Lung (tissue), 12 donors: ENCODE data around the gene TBC1D17. TPM values are rescaled to one million over a fixed set of nuclear protein-coding genes. Genes with fewer than 3 reads are reported as not detected.

Source experiments
- ATAC-seq: fragments of 200-7000 bp; cut with Tn5 transposase; one replicate; pipeline ENCODE4 v1.9.1; 2020; ENCODE audit warnings: moderate number of reproducible peaks; ENCODE audit not compliant: insufficient read depth, low FRiP score
- DNase-seq, 3 donors: peaks; one replicate each; pipeline ENCODE4 v3.0.0-alpha.2; 2013 to 2017
- H3K27ac ChIP-seq, 2 donors: one replicate each; pipeline ENCODE4 v1.5.1; 2013; ENCODE audit warnings: mild to moderate bottlenecking in 2 of 2, moderate library complexity in 2 of 2, control low read depth in 1 of 2, inconsistent platforms in 1 of 2, low read depth in 1 of 2, low read length in 1 of 2
- H3K27me3 ChIP-seq, 3 donors: one replicate each; pipeline ENCODE4 v1.5.1; 2013; ENCODE audit warnings: low read length in 2 of 3; ENCODE audit not compliant: control insufficient read depth in 3 of 3, insufficient read depth in 3 of 3
- H3K36me3 ChIP-seq, 4 donors: one replicate each; pipeline ENCODE4 v1.5.1; 2013; ENCODE audit warnings: low read length in 4 of 4, mild to moderate bottlenecking in 1 of 4, moderate library complexity in 1 of 4; ENCODE audit not compliant: control insufficient read depth in 4 of 4, insufficient read depth in 4 of 4
- H3K4me1 ChIP-seq, 5 donors: one replicate each; pipeline ENCODE4 v1.5.1; 2013; ENCODE audit warnings: low read length in 5 of 5, mild to moderate bottlenecking in 2 of 5, moderate library complexity in 1 of 5; ENCODE audit not compliant: control insufficient read depth in 5 of 5, insufficient read depth in 5 of 5
- H3K4me3 ChIP-seq: one replicate; pipeline ENCODE4 v1.5.1; 2013; ENCODE audit warnings: mild to moderate bottlenecking, control low read depth, moderate library complexity
- H3K9ac ChIP-seq, 2 donors: one replicate each; pipeline ENCODE4 v1.5.1; 2013; ENCODE audit warnings: low read length in 2 of 2, control low read depth in 1 of 2; ENCODE audit not compliant: insufficient read depth in 1 of 2
- H3K9me3 ChIP-seq, 4 donors: one replicate each; pipeline ENCODE4 v1.5.1; 2013; ENCODE audit warnings: low read length in 3 of 4, mild to moderate bottlenecking in 1 of 4, moderate library complexity in 1 of 4; ENCODE audit not compliant: control insufficient read depth in 4 of 4, insufficient read depth in 3 of 4
- CTCF ChIP-seq: IDR thresholded peaks from 2 replicates; pipeline ENCODE4 v1.5.1; 2012; ENCODE audit warnings: mild to moderate bottlenecking; ENCODE audit errors: control extremely low read depth, extremely low read depth
- WGBS, 2 donors: extraction: QIAGEN DNeasy Blood & Tissue Kit; methylation state at CpG; one replicate each; pipeline ENCODE4 v1.1.7; 2013; 5-methylcytosine and 5-hydroxymethylcytosine counted together
- polyA plus RNA-seq, 2 donors: library from polyadenylated mRNA; stranded (reverse); fragments of 200-250 nt; gene quantifications; one replicate each; pipeline ENCODE4 v1.2.1, GENCODE V29; 2013
- total RNA-seq, 2 donors: library from RNA; depleted of rRNA in 1 of 2; stranded (reverse); fragments of >200 nt in 1 of 2; gene quantifications; one replicate each; pipeline ENCODE4 v1.2.1, GENCODE V29; 2014 to 2021
- donor health status: control.
- donor health status: control.
- donor health status: Bipolar disorder and iron deficiency.
- donor health status: healthy.
- donor health status: DM: yes; HTN: yes; CAD: no.

The TBC1D17 gene
- total and polyA plus RNA-seq, 4 donors, result 23.3 to 52.9 (median 32.4) TPM

- no peak for TF ChIP-seq CTCF
- H3K36me3 ChIP-seq, result peaks cover 0 to 17% (median 4%) of the 10 kb centered on the region in 4 donors
- peaks cover 0 to 4% (median 0%) of the 10 kb centered on the region in 5 donors for H3K4me1 ChIP-seq
- no peak overlapping the region for H3K9ac ChIP-seq
- H3K27me3 ChIP-seq, result no peaks in the 10 kb centered on the region
- DNase-seq, result peak in 2 of 3 donors; percentile 29 to 54
- ATAC-seq, result no peak
- 53 to 66% methylated on average over 3 of the region's 3 CpGs for WGBS, 2 donors
- no peak overlapping the region for H3K27ac ChIP-seq
- H3K9me3 ChIP-seq, result peaks cover 0 to 8% (median under 1%) of the 10 kb centered on the region in 4 donors
- no peak overlapping the region for H3K4me3 ChIP-seq
Observed at GRCh38 chr19:49845414-49845813, 32.1 kb upstream of the TBC1D17 start.

- Histone ChIP-seq H3K9me3 (peaks cover 0 to 8% (median under 1%) of the 10 kb centered on the region in 4 donors), H3K4me1 (peaks cover 0 to 4% (median 0%) of the 10 kb centered on the region in 5 donors), H3K27me3 (no peaks in the 10 kb centered on the region), H3K9ac (no peak overlapping the region), H3K27ac (no peak overlapping the region), H3K4me3 (no peak overlapping the region), H3K36me3 (peaks cover 0 to 11% (median 0%) of the 10 kb centered on the region in 4 donors)
- no peak for ATAC-seq
- TF ChIP-seq CTCF, result no peak
- WGBS, 2 donors, result 85 to 86% methylated on average over 5 of the region's 5 CpGs
- no peak for DNase-seq
Observed at GRCh38 chr19:49846408-49846807, 31.1 kb upstream of the TBC1D17 start.

GRCh38 chr19:49847731-49848696 lies 29.5 kb upstream of the TBC1D17 start:
- Histone ChIP-seq H3K27me3 (no peaks in the 10 kb centered on the region), H3K9ac (no peak overlapping the region), H3K9me3 (peaks cover 0 to 8% (median under 1%) of the 10 kb centered on the region in 4 donors), H3K27ac (peak overlapping the region in 1 of 2 donors; percentile 31), H3K4me1 (peaks cover 0 to 12% (median 9%) of the 10 kb centered on the region in 5 donors), H3K4me3 (no peak overlapping the region), H3K36me3 (peaks cover 0 to 16% (median 0%) of the 10 kb centered on the region in 4 donors)
- WGBS, 2 donors, result 77 to 78% methylated on average over 10 of the region's 10 CpGs
- no peak for ATAC-seq
- no peak for DNase-seq
- TF ChIP-seq CTCF, result no peak
